Parathyroid adenoma (tissue), 2 donors: Measurements from ENCODE around the gene TRDN.

ENCODE experiments used
- H2AFZ ChIP-seq: fragments of 300-600 bp; sonication (generic); one replicate; pipeline ENCODE4 v1.7.0; 2017; ENCODE audit warnings: antibody characterized with exemption, mild to moderate bottlenecking
- H3K27ac ChIP-seq: fragments of 300-600 bp; sonication (generic); one replicate; pipeline ENCODE4 v1.7.0; 2017
- H3K27me3 ChIP-seq: fragments of 300-600 bp; sonication (generic); one replicate; pipeline ENCODE4 v1.7.0; 2017; ENCODE audit warnings: low read length; ENCODE audit not compliant: control insufficient read depth, insufficient read depth
- H3K36me3 ChIP-seq: fragments of 300-600 bp; sonication (generic); one replicate; pipeline ENCODE4 v1.7.0; 2017; ENCODE audit warnings: low read length; ENCODE audit not compliant: control insufficient read depth, insufficient read depth
- H3K4me1 ChIP-seq: fragments of 300-600 bp; sonication (generic); one replicate; pipeline ENCODE4 v1.7.0; 2017; ENCODE audit warnings: control low read depth
- H3K4me2 ChIP-seq: fragments of 300-600 bp; sonication (generic); one replicate; pipeline ENCODE4 v1.7.0; 2017; ENCODE audit warnings: low read length
- H3K4me3 ChIP-seq: fragments of 300-600 bp; sonication (generic); one replicate; pipeline ENCODE4 v1.7.0; 2017; ENCODE audit warnings: low read depth, low read length
- H3K79me2 ChIP-seq: fragments of 300-600 bp; sonication (generic); one replicate; pipeline ENCODE4 v1.7.0; 2017; ENCODE audit warnings: control low read depth
- H3K9ac ChIP-seq: fragments of 300-600 bp; sonication (generic); one replicate; pipeline ENCODE4 v1.7.0; 2017; ENCODE audit warnings: mild to moderate bottlenecking
- H3K9me3 ChIP-seq: fragments of 300-600 bp; sonication (generic); one replicate; pipeline ENCODE4 v1.7.0; 2017; ENCODE audit warnings: low read length; ENCODE audit not compliant: control insufficient read depth
- CTCF ChIP-seq: fragments of 300-600 bp; sonication (generic); IDR thresholded peaks from one replicate; pipeline ENCODE4 v1.7.0; 2017; ENCODE audit warnings: antibody characterized with exemption, mild to moderate bottlenecking
- donor health status: primary hyperparathyroidism.

The TRDN gene

GRCh38 chr6:123509112-123509511 is 127.6 kb downstream of the TRDN start:
- no peak overlapping the region for H3K27ac ChIP-seq
- no peak for TF ChIP-seq CTCF
- no peak overlapping the region for H3K4me2 ChIP-seq
- peaks cover 1% of the 10 kb centered on the region for H3K4me1 ChIP-seq
- no peaks in the 10 kb centered on the region for H3K27me3 ChIP-seq
- H3K36me3 ChIP-seq: no peaks in the 10 kb centered on the region
- H3K79me2 ChIP-seq: no peaks in the 10 kb centered on the region
- H3K9ac ChIP-seq: no peak overlapping the region
- H3K4me3 ChIP-seq: no peak overlapping the region
- H3K9me3 ChIP-seq: no peaks in the 10 kb centered on the region
- no peak overlapping the region for H2AFZ ChIP-seq

GRCh38 chr6:123508290-123508689 is 128.5 kb downstream of the TRDN start:
- Histone ChIP-seq H3K79me2 (no peaks in the 10 kb centered on the region), H3K4me1 (peaks cover 2% of the 10 kb centered on the region), H3K27ac (no peak overlapping the region), H3K36me3 (no peaks in the 10 kb centered on the region), H3K9ac (no peak overlapping the region), H3K4me2 (no peak overlapping the region), H3K27me3 (no peaks in the 10 kb centered on the region), H3K4me3 (no peak overlapping the region), H2AFZ (peak overlapping the region; percentile 18), H3K9me3 (no peaks in the 10 kb centered on the region)
- TF ChIP-seq CTCF: no peak

GRCh38 chr6:123507582-123507981 is 129.2 kb downstream of the TRDN start:
- Histone ChIP-seq H3K79me2 (no peaks in the 10 kb centered on the region), H3K9ac (no peak overlapping the region), H3K4me3 (no peak overlapping the region), H3K9me3 (no peaks in the 10 kb centered on the region), H3K4me2 (no peak overlapping the region), H3K4me1 (peaks cover 2% of the 10 kb centered on the region), H3K36me3 (no peaks in the 10 kb centered on the region), H2AFZ (no peak overlapping the region), H3K27ac (no peak overlapping the region), H3K27me3 (no peaks in the 10 kb centered on the region)
- no peak for TF ChIP-seq CTCF

- Histone ChIP-seq H3K9me3 (no peaks in the 10 kb centered on the region), H2AFZ (no peak overlapping the region), H3K27me3 (no peaks in the 10 kb centered on the region), H3K4me1 (peaks cover 2% of the 10 kb centered on the region), H3K4me2 (no peak overlapping the region), H3K4me3 (no peak overlapping the region), H3K36me3 (no peaks in the 10 kb centered on the region), H3K9ac (no peak overlapping the region), H3K27ac (no peak overlapping the region), H3K79me2 (no peaks in the 10 kb centered on the region)
- no peak for TF ChIP-seq CTCF
Measured at GRCh38 chr6:123503619-123504018, 133.1 kb downstream of the TRDN start.

GRCh38 chr6:123497025-123497424 is 139.7 kb downstream of the TRDN start:
- Histone ChIP-seq H3K79me2 (no peaks in the 10 kb centered on the region), H2AFZ (no peak overlapping the region), H3K4me1 (no peaks in the 10 kb centered on the region), H3K4me2 (no peak overlapping the region), H3K27me3 (no peaks in the 10 kb centered on the region), H3K36me3 (no peaks in the 10 kb centered on the region), H3K27ac (no peak overlapping the region), H3K9ac (no peak overlapping the region), H3K9me3 (no peaks in the 10 kb centered on the region), H3K4me3 (no peak overlapping the region)
- no peak for TF ChIP-seq CTCF
